ENCODE measurements around the gene NCLN.

- TF ChIP-seq EZH2phosphoT487 (IDR thresholded peaks at IDR 0.05) (no peak), EZH2 (IDR thresholded peaks at IDR 0.05) (no peak)
- TF ChIP-seq, protein P1, sequence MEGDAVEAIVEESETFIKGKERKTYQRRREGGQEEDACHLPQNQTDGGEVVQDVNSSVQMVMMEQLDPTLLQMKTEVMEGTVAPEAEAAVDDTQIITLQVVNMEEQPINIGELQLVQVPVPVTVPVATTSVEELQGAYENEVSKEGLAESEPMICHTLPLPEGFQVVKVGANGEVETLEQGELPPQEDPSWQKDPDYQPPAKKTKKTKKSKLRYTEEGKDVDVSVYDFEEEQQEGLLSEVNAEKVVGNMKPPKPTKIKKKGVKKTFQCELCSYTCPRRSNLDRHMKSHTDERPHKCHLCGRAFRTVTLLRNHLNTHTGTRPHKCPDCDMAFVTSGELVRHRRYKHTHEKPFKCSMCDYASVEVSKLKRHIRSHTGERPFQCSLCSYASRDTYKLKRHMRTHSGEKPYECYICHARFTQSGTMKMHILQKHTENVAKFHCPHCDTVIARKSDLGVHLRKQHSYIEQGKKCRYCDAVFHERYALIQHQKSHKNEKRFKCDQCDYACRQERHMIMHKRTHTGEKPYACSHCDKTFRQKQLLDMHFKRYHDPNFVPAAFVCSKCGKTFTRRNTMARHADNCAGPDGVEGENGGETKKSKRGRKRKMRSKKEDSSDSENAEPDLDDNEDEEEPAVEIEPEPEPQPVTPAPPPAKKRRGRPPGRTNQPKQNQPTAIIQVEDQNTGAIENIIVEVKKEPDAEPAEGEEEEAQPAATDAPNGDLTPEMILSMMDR (IDR thresholded peaks at IDR 0.05), result no peak
Measured at GRCh38 chr19:3236272-3236671, 50.5 kb downstream of the NCLN start.

All from neural progenitor cell (in vitro differentiated cells).